Kidney epithelial cell (primary cell): ENCODE results near the gene OR11H7. TPM values are rescaled to one million over a fixed set of nuclear protein-coding genes. Genes with fewer than 3 reads are reported as not detected.
"Not testable (repeated sequence)": the region's sequence is repeated elsewhere in the genome, so short reads cannot be mapped to it uniquely, and the experiment has no call there.

Experiments
- DNase-seq: peaks from one replicate; pipeline ENCODE4 v3.0.0-alpha.2; 2010; ENCODE audit warnings: low read depth
- H3K27me3 ChIP-seq: 2 replicates; pipeline ENCODE4 v1.6.0; 2011; ENCODE audit warnings: low read length; ENCODE audit not compliant: control insufficient read depth, insufficient read depth
- H3K36me3 ChIP-seq: 2 replicates; pipeline ENCODE4 v1.5.1; 2011; ENCODE audit warnings: low read length; ENCODE audit not compliant: control insufficient read depth, insufficient read depth
- H3K4me3 ChIP-seq: 2 replicates; pipeline ENCODE4 v1.5.1; 2011; ENCODE audit warnings: low read depth, mild to moderate bottlenecking, control low read depth, low read length
- CTCF ChIP-seq: IDR thresholded peaks from 2 replicates; pipeline ENCODE4 v1.5.1; 2011; ENCODE audit warnings: mild to moderate bottlenecking, moderate library complexity, low read length, control low read depth, inconsistent platforms; ENCODE audit not compliant: insufficient read depth, poor library complexity, severe bottlenecking
- total RNA-seq: library from RNA; depleted of rRNA; stranded (reverse); fragments of >200 nt; gene quantifications from 2 replicates; pipeline ENCODE4 v1.2.3, GENCODE V29; 2015

OR11H7 gene
- total RNA-seq, 1 donor from 2014 or later, result not detected

GRCh38 chr14:20191396-20191795 lies 37.4 kb upstream of the OR11H7 start:
- no peak for DNase-seq
- Histone ChIP-seq H3K36me3 (no peaks in the 10 kb centered on the region), H3K27me3 (no peaks in the 10 kb centered on the region), H3K4me3 (no peak overlapping the region)
- TF ChIP-seq CTCF, result no peak

GRCh38 chr14:20194101-20194500 lies 34.7 kb upstream of the OR11H7 start:
- Histone ChIP-seq H3K4me3 (no peak overlapping the region), H3K36me3 (no peaks in the 10 kb centered on the region), H3K27me3 (no peaks in the 10 kb centered on the region)
- DNase-seq, result no peak
- no peak for TF ChIP-seq CTCF

GRCh38 chr14:20195170-20195569 lies 33.6 kb upstream of the OR11H7 start:
- DNase-seq, H3K27me3 ChIP-seq, H3K36me3 ChIP-seq, H3K4me3 ChIP-seq: not testable (repeated sequence)

- TF ChIP-seq CTCF, result no peak
- no peaks in the 10 kb centered on the region for H3K36me3 ChIP-seq
- no peaks in the 10 kb centered on the region for H3K27me3 ChIP-seq
- no peak overlapping the region for H3K4me3 ChIP-seq
- DNase-seq, result no peak
These were observed 32.9 kb upstream of the OR11H7 start for GRCh38 chr14:20195911-20196310.

- H3K27me3 ChIP-seq, result no peaks in the 10 kb centered on the region
- no peak for TF ChIP-seq CTCF
- no peak for DNase-seq
These were observed 31.3 kb upstream of the OR11H7 start for GRCh38 chr14:20197459-20197858.

GRCh38 chr14:20198991-20199390 lies 29.8 kb upstream of the OR11H7 start:
- H3K4me3 ChIP-seq, result no peak overlapping the region
- no peaks in the 10 kb centered on the region for H3K27me3 ChIP-seq
- no peak for TF ChIP-seq CTCF
- DNase-seq, result no peak
- H3K36me3 ChIP-seq, result no peaks in the 10 kb centered on the region

More at GRCh38 chr14:20197459-20197858, 31.3 kb upstream of the OR11H7 start:
- Histone ChIP-seq H3K36me3 (no peaks in the 10 kb centered on the region), H3K4me3 (no peak overlapping the region)

GRCh38 chr14:20204721-20205120 lies 24.1 kb upstream of the OR11H7 start:
- Histone ChIP-seq H3K36me3 (no peaks in the 10 kb centered on the region), H3K4me3 (no peak overlapping the region), H3K27me3 (no peaks in the 10 kb centered on the region)
- DNase-seq, result no peak
- no peak for TF ChIP-seq CTCF
